Renal cortical epithelial cell (primary cell): ENCODE data around the gene AMN. TPM values are rescaled to one million over a fixed set of nuclear protein-coding genes. Genes with fewer than 3 reads are reported as not detected.

ENCODE experiments used
- DNase-seq: peaks from one replicate; pipeline ENCODE4 v3.0.0-alpha.2; 2011; ENCODE audit warnings: low read depth
- total RNA-seq: library from RNA; depleted of rRNA; stranded (reverse); fragments of >200 nt; gene quantifications from 2 replicates; pipeline ENCODE4 v1.2.3, GENCODE V29; 2014

Gene AMN
- total RNA-seq, 1 donor from 2014 or later: 2.5 TPM

GRCh38 chr14:102943979-102944378, 21.5 kb downstream of the AMN start:
- no peak for DNase-seq

GRCh38 chr14:102944448-102945330, 22.2 kb downstream of the AMN start:
- DNase-seq: no peak

DNA sequence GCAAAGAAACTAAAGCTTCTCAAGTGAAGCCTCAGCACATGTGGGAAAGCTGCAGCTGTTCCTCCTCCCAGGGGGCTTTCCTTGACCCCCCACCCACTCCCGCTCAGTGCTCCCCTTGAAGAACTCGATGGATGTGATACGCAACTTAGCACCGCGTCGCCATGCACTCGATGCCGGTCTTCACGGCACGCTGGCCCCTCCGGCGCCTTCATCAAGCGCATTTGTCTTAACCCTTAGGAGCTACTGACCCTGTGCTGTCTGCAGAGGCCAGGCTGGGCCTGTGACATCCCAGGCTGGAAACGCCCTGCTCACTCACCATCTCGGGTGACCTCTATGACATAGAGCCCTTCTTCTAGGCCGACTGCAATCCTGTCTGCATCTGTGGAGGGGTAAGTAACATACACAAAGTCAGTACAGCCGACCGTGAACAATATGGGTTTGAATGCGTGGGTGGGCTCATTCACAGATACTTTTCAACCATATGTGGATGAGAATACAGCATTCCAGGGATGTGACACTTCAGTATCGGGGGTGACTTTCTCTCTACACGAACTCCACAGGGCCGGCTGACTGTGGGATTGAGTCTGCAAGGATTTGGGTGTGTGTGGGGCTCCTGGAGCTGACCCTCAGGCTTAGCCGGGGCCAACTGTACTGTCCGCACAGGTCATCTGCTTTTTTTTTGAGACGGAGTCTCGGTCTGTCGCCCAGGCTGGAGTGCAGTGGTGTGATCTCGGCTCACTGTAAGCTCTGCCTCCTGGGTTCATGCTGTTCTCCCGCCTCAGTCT, 23.1 kb downstream of the AMN start:
- no peak for DNase-seq

- no peak for DNase-seq
These were observed 25.0 kb downstream of the AMN start for GRCh38 chr14:102947321-102948103.

- no peak for DNase-seq
These were observed 26.2 kb downstream of the AMN start for GRCh38 chr14:102948698-102949061.

DNA sequence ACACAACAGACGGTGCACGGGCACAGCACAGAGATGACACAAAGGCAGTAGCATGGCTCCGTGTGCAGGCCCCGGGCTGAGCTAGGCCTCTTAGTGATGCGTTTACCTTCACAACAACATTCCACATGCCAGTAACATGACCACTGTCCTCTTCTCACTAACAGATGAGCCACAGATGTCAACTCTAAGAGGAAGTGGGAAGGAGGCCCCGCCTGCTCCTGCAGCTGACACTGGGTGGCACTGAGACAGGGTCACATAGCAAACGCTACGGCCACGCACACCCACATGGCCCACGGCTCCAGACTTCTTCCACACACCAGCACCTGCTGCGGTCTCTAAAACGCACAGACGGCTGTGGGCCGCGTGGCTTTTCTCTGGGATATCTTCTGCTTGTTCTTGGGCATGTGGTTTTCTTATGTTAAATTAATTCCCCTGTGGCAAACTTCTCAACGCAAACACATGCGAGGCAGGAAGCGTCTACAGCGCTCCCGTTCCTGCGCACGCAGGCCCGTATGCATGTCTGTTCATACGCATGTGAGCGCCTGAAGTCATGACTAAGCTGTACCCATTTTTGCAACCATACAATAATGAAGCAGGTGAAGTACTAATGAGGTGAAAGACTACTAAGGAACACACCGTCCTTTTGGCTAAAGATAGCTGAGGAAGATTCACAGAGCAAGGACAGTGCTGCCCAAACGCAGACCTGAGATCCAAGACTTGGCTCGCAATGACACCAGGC, 26.8 kb downstream of the AMN start:
- DNase-seq: no peak

DNA sequence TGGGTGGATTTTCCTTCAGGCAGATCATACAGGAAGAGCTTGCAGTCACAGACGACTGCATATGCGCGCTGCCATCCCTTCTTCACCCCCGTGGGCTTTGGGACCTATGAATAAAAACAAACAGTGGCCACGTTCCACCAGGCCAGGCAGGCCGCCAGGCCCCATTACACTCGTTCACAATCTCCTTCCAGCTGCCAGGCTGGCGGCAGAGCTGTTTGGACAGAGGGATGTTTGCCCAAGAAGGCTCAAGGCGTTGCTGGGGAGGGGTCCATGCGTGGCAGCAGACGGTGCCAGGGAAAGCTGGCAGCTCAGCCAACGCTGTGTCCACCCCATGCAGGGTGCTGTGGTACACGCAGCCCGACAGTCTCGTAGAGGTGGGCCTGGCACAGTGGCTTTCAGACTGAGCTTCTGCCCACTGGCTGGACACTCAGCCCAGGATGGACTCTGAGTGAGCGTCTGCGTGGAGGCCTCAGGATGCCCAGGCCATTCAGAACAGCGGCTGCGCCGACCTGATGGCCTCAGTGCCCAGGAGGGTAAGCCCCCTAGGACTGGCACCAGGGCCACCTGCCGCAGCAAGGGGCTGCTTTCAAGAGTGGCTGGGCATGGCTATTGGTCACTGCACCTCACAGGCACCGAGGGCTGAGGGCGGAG, 27.5 kb downstream of the AMN start:
- DNase-seq: no peak

DNA sequence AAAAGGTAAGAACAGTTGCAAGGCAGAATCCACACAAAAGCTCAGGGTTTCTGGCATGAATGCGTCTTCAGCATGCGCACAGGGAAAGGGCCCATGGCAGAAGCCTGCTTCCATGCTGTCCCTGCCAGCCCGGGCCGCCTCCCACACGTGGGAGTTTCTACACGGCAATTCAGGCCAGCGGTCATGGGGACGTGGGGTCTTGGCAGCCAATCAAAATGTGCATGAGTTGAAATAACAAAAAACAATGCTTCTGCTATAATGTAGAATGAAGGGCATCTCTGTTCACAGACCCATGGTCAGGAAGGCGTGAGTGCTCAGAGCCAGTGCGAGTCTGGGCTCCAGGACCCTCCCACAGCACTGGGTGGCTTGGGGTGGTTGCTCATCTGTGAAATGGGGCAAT, 28.6 kb downstream of the AMN start:
- no peak for DNase-seq

- DNase-seq: no peak
These were observed 29.3 kb downstream of the AMN start for GRCh38 chr14:102951799-102952198.

DNA sequence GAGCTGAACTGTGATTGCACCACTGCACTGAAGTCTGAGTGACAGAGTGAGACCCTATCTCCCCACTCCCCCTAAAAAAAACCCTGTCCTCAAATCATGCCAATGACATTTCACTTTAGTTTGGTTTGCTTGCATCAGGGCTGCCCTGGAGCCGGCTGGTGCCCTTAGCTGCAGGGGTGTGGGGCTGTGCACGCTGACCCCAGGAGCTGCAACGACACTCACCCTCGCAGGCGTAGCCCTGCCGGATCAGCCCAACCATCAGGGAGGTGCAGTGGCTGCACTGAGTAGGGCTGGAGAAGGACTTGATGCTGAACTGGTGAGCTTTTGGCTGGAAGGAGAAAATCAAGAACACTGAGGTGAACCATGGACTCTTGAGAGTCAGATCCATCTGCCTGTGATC, 29.8 kb downstream of the AMN start:
- DNase-seq: no peak

- DNase-seq: no peak
These were observed 30.6 kb downstream of the AMN start for GRCh38 chr14:102953100-102953499.

DNA sequence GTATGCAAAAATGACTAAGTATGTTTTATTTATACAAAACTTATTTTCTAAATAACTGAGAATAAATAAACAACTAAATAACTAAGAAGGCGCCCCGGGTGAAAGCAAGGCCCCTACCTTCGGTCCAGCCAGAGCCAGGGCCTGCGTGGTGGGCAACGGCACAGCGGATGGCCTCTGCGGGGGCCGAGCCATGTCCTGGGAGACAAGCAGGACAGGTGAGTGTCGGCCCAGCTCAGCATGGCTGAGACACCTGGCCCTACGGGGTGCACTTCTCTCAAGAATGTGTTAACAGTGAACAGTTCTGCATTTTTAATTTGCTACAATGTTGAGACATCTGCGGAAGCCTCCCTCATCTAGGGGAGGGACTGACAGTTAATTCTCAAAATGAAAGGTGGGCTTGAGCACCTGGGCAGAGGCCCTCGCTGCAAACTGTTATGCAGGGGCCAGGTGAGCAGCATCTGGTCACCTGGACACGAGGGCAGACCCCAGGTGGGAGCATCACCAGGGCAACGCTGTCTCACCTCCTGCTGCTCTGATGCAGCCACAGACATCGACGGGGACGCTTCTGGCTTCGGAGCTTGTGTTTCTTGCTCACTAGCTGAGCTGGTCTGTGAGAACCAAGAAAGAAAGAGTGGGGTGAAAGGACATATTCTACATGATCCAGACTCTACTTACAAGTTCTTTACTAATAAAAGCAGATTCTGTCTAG, 31.8 kb downstream of the AMN start:
- DNase-seq: no peak

GRCh38 chr14:102955636-102956408, 33.4 kb downstream of the AMN start:
- DNase-seq: no peak

- DNase-seq: no peak
These were observed 34.8 kb downstream of the AMN start for GRCh38 chr14:102957222-102957621.

GRCh38 chr14:102958461-102958860, 36.0 kb downstream of the AMN start:
- no peak for DNase-seq

DNA sequence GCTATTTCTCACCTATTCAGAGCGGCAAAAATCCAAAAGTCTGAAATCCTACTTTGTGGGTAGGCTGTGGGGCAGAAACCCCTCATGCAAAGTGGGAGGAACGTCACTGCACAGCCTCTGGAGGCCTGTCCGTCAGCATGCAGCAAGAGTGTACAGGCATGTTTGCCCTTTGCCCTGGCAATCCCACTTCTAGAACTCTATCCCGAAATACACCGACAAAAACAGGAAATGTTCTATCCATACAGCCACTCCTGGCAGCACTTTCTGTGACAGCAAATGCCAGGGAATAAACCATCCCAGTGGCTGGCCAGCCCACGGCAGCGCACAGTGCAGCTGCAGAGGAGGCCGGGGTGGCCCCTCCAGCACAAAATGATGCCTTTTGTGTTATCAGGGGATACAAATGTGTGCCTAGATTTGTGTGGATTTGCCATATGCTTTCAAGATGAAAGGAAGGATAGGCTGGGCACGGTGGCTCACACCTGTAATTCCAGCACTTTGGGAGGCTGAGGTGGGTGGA, 39.7 kb downstream of the AMN start:
- no peak for DNase-seq

GRCh38 chr14:102964152-102964730, 41.8 kb downstream of the AMN start:
- no peak for DNase-seq

GRCh38 chr14:102965282-102965681, 42.8 kb downstream of the AMN start:
- DNase-seq: no peak
